Keratinocyte (primary cell): Measurements from ENCODE around the gene AKAP6.

Experiments
- CTCF ChIP-seq, 3 experiments: IDR thresholded peaks in 1 of 3; conservative IDR thresholded peaks in 1 of 3; optimal IDR thresholded peaks in 1 of 3; 2 replicates in 2 of 3; 3 replicates in 1 of 3; pipeline versions ENCODE3 to v1.5.1; 2011; ENCODE audit warnings: low read length in 3 of 3, mild to moderate bottlenecking in 3 of 3, moderate library complexity in 2 of 3, control low read depth in 1 of 3, inconsistent platforms in 1 of 3; ENCODE audit not compliant: insufficient read depth in 2 of 3; ENCODE audit errors: extremely low read depth in 1 of 3
- EZH2 ChIP-seq: IDR thresholded peaks from one replicate; pipeline ENCODE4 v1.6.1; 2012; ENCODE audit warnings: inconsistent platforms, mild to moderate bottlenecking, low read length, moderate library complexity

- TF ChIP-seq CTCF (optimal IDR thresholded peaks at IDR 0.05 in 1 of 3, IDR thresholded peaks at IDR 0.05 in 1 of 3, conservative IDR thresholded peaks at IDR 0.05 in 1 of 3; ENCODE audit: extremely low read depth in 1 of 3, insufficient read depth in 2 of 3, low read length in 3 of 3), result no peak
- no peak for TF ChIP-seq EZH2
Observed at GRCh38 chr14:32436993-32437392, 107.9 kb downstream of the AKAP6 start.
